ENCODE results near the gene KIAA0408.
A peak's percentile ranks its signal among the peaks of the same experiment; 100 is the strongest.

KIAA0408 gene

DNA sequence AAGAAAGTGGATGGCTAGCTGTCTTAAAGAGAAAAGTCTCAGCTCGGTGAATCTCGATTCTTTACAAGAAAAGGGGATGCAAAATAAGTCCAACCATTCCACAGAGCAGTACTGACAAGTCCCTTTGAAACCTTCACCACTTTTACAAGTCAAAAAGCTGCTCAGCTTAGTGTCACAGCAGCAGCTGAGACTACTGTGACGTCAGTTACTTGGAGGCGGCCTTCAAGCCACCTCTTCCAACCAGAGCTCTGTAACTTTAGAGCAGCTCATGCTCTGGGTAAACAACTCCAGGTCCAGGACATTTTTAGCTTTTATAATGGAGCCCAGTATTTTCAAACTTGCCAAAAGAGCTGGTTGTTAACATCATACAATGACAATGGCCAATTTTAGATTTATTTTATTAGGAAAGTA lies at the start of gene KIAA0408:
TSS of gene KIAA0408 (minus strand) at position 159 of the 411 bp plus-strand sequence. CDS start 5,408 bp downstream, outside the sequence.
- peak; percentile 60 for DNase-seq (ENCODE audit: low read depth, low spot score)

DNA sequence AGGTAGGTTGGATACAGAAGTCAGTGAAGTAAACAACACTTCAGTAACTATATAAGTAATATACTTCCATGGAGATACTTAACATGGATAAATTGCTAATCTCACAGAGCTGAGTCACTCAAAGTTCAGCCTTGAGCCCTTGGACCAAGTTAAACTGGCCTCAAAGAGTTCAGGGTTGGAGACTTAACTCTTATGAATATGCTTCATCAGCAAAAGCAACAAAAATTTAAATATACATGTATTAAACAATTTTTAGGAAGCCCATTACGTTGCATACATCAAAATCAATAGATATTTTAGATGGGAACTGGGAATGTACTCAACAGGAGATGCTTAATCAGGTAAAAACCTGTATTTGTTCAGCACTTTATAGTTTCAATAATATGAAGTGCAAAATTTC lies 47.7 kb upstream of the KIAA0408 start:
- no peak for DNase-seq (ENCODE audit: low read depth, low spot score)

DNA sequence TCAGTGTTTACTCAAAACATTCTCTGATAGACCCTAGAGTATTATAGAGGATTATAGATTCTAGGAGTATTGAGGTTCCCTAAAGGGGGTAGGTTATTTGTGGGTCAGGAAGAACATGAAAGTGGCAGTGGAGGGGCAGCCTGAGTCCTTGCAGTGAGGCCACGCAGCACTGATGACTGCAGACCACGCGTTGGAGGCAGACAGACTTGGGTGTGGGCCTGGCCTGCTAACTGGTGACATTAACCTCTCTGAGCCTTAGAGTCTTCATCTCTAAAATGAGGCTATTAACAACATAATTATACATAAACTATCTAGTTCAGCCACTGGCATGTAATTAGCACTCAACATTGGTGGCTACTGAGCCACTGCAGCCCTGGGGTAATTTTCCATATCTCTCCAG lies 43.8 kb upstream of the KIAA0408 start:
- DNase-seq (ENCODE audit: low read depth, low spot score), result no peak

DNA sequence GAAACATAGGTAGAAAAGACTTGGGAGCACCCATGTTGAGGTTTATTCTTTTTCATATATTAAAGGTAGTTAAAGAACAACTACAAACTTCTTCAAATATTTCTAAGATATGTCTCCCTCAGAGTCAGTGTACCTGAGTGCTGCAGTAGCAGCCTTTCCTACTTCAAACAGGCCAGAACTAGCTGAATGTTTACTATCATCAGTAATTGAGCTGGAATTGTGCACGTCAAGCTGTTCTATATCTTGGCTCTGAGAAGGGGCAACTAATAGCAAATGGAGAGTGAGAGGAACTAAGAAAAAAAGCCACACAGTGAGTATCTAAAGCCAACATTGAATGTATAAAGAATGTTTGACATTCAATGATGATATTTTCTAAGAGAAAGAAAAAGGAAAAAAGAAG lies 38.2 kb upstream of the KIAA0408 start:
- no peak for DNase-seq (ENCODE audit: low read depth, low spot score)

DNA sequence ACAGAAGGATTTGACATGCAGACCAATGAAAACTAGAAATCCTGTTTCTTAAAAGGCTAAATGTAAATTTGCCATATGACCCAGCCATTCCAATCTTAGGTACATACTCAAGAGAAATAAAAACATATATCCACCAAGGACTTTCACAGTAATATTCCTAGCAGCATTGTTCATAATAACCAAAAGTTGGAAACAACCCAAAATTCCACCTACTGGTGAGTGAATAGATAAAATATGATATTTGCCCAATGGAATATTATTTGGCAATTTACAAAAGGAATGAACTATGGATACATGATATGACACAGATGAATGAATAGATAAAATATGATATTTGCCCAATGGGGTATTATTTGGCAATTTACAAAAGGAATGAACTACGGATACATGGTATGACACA lies 37.3 kb upstream of the KIAA0408 start:
- no peak for DNase-seq (ENCODE audit: low read depth, low spot score)

DNA sequence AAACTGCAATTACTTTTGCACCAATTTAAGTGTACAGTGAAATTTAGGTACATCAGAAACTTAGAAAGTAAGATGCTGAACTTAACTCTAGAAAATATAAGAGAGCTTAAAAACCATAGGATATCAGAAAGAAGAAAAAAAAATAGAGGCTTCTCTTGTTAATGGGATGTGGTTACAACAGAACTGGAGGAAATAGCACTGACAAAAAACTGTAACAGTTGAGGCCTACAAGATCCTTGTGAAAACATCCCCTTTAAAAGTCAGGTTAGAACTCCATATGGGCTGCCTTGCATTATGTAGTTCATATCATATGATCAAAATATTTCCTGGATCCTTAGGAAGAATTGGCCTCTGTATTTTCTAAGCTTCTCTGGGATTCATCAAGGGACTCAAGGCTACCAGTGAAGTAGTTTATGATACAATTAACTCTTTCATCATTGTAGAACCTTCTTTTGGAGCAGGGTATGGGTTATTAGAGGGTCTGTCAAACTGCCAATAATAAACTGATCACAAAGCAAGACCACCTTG lies 35.1 kb upstream of the KIAA0408 start:
- no peak for DNase-seq (ENCODE audit: low read depth, low spot score)

DNA sequence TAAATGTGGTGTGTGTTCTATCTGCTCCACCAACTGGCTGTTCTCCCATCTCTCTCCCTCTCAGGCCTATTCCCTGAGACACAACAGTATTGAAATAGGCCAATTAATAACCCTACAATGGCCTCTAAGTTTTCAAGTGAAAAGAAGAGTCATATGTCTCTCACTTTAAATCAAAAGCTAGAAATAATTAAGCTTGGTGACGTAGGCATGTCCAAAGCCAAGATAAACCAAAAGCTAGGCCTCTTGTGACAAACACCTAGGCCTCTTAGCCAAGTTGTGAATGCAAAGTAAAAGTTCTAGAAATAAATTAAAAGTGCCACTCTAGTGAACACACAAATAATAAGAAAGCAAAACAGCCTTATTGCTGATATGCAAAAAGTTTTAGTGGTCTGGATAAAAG lies 30.1 kb upstream of the KIAA0408 start:
- no peak for DNase-seq (ENCODE audit: low read depth, low spot score)

DNA sequence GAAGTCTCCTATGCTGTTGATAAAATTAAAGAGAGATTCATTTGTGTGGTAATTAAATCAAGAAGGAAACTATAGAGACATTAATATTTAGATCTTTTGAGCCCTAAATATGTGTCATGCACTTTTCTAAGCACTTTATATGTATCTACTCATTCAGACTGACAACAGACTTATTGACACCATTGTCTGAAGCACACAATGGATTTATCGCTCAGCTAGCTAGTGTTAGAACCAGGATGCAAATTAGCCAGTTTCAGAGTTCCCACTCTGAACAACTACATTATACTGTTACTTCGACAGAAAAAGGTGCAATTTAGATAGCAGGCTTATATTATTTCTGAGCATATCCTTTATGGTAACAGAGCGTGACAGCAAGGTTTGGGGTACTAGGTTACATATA lies 27.7 kb upstream of the KIAA0408 start:
- no peak for DNase-seq (ENCODE audit: low read depth, low spot score)

DNA sequence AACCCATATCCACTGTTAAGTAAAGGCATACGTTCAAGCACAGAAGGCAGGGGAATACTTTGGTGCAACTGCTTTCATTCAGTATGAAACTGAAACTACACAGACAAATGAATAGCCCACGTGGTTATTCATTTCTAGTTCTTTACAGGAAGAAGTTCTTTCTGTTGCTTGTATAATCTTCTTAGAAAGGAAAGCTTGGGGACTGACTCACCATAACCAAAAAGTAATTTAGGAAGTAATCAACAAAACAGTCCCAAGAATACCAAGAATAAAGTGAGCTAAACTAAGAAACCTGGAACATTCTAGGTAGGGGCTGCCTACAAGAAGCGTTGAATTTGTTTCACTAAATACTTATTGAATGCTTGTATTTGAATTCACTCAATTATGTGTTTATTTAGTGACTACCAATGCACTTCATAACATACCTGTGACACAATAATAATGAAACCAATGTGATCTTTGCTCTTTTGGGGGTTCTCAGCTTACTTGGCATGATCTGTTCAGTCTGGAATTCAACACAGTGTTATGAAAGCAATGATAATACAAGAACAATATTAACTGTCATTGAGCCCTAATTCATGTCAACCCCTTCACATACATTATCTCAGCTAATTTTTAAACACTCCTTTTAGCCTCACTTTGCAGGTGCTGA lies 25.1 kb upstream of the KIAA0408 start:
- no peak for DNase-seq (ENCODE audit: low read depth, low spot score)

DNA sequence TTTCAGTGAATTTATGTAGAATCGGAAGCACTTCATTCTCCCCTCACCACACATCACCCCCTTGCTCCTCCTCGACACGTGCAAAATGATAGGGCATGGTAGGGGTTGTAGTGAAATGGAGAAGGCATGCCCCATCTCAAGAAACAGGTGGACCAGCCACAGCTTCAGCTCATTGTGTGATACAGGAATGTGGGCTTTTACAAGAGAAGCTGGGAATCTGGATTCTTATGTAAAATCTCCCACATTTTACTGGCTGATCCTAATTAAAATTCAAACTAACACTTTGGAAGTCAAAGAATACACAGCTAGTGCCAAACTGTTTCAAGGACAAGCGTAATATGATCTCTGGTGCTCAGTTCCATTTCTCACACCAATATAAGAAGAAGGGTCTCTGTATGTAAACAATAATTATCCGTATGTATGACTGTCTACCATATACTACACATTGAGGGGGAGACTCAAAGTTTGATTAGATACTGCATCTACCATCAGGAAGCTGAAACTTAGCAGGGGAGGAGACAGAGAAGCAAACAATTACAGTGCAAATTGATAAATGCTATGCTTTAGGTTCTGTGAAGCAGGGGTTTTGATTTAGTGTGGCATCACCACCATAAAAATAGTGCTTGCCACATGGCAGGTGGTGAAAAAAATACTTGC lies 24.3 kb upstream of the KIAA0408 start:
- peak; percentile 95 for DNase-seq (ENCODE audit: low read depth, low spot score)

DNA sequence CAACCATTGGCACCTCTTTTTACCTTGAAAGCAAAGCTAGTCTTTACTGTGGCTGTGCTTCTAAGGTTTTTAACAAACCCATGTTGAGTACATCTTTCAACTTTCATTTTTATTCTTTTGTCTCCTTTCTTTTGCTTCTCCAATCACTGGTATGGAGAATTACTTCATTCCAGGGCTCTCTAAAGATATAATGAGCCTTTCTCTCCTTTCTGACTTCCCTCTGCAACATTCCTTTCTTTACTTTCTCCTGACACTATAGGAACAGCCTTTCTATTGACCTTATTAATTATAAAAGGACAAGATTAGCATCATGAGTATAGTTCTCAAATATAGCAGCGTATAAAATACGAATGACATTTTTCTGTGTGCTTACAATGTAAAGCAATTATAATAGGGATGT lies 23.1 kb upstream of the KIAA0408 start:
- DNase-seq (ENCODE audit: low read depth, low spot score), result no peak

DNA sequence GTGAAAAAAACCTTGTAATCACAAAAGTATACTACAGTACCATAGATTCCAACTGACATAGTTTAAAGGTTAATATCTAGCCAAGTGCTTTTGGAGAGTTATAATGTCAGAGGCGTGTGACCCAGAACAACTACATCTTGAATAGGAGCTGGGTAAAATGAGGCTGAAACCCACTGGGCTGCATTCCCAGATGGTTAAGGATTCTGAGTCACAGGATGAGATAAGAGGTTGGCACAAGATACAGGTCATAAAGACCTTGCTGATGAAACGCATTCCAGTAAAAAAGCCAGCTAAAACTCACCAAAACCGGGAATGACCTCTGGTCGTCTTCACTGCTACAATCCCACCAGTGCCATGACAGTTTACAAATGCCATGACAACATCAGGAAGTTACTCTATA lies 22.4 kb upstream of the KIAA0408 start:
- no peak for DNase-seq (ENCODE audit: low read depth, low spot score)

DNA sequence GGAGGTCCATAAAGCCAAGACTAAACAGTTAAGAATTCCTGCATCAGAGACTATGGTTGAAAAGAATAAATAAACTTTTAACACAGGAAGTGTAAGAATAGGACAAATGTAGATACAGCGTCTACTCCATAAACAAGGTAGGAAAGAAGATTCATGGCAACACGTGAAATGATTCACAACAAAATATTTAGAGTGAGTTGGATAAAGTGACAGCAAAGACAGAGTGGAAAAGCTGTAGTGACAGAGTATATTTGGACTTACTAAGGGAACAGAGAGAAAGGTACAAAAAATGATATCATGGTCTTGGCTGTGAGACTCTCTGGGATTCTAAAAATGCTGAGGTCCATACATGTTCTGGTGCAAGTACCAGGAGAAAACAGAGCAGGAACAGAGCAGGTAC lies 21.9 kb upstream of the KIAA0408 start:
- no peak for DNase-seq (ENCODE audit: low read depth, low spot score)

DNA sequence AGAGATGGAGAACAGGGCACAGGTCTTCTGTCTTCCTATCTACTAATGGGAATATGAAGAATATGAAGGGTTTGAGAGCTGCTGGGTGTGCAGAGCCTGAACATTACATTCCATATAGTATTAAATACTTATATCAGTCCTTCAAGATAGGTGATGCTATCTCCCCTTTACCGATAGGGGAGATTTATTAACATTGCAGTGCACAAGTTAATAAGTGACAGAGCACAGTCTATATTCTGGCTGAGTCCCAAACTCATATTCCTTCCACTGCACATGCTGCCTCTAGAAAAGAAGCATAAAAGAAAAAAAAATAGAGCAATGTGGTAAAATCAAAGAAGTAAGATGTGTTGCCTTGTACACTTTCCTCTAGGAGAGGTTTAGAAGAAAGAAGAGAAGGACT lies 18.5 kb upstream of the KIAA0408 start:
- DNase-seq (ENCODE audit: low read depth, low spot score), result no peak

DNA sequence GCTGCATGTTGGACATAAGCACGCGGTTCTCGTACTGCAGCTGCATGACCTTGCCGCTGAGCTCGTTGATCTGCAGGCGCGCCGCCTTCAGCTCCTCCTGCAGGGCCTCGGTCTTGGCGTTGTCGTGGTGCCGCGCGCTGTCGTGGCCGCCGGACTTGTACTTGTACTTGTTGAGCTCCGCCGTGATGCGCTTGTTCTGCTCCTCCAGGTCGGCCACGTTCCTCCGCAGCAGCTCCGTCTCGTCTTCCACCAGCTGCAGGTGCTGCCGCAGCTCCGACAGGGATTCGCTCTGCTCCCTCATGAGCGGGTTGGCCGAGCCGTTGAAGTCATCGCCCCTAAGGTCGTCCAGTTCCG lies 16.6 kb upstream of the KIAA0408 start:
- DNase-seq (ENCODE audit: low read depth, low spot score), result no peak

DNA sequence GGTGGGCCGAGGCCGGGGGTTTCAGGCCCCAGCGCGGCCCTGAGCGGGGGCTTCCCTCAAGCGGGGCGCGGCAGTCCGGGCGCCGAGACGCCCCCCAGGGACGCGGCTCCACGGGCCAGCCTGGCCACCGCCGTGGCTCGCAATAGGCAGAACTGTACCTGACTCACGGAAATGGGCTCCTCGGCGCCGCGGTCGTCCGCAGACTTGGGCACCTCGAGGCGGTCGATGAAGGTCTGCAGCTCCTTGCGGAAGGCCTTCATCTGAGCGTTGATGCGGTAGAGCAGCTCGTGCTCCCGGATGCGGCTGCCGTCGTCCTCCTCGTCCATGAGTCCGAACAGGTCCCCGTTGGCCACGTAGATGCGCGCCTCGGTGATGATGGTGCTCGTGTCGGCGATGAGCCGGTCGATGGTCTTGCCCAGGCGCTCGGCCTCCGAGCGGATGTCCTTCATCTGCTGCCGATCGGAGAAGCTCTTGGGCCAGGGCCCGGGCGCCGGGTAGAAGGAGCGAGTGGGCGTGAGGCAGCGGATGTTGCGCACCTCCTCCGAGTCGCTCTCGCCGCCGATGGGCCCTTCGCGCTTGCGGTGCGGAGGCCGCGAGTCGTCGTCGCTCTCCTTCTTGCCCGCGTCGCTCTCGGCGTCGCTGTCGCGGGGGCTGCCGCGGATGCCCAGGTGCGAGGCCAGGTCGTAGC lies 16.1 kb upstream of the KIAA0408 start:
- no peak for DNase-seq (ENCODE audit: low read depth, low spot score)

DNA sequence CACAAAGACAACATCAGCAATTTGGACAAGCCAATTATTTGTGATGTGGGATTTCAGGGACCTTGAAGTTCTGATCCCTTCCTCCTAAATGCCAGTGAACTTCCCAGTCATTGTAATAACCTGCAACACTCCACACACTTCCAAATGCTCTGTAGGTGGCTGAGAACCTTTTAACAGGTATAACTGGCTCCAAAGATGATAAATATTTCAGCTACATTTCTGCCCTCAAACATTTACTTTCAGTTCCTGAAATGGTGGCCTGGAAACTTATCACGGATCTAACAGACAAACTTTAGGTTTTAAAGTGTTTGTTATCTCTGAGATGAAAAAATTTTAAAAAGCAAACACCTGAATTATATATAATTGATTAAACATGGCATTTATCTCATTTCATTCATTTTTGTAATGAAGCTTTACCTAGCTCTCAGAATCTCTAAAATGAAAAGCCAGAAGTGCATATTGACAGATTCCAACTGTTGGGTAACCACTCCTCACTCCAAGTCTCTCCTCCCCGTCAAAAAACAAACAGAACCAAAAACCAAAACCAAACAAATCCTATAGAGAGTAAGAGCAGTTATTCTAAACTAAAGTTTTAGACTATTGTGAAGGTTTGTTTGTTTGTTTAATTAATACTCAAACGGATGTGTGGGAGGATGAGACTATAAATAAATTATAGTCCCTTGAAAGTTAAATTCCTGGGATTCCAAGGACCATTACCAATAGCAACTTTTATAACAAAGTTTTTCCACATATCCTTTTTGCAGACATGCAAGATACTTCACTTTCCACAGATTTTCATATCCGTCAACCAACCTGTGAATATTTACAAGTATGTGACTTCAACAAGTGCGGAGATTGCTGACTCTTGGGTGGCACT lies 12.4 kb upstream of the KIAA0408 start:
- no peak for DNase-seq (ENCODE audit: low read depth, low spot score)

DNA sequence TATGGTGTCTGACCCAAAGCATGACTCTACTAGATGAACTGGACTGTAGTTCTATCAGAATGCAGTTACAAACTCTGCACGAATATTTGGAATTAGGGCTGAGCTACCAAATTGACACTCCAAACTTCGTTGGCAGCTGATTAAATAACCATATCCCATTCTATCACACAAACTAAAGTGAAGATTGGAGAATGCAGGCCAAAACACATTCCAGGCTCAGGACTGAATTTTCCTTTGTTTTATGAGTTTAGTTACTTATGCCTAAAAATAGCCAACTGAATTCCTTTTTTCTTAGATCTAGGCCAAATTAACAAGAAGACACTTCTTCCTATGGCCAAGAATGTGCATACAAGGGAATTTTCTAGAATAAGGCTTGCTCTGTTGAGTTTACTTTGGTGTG lies 9.7 kb upstream of the KIAA0408 start:
- no peak for DNase-seq (ENCODE audit: low read depth, low spot score)

DNA sequence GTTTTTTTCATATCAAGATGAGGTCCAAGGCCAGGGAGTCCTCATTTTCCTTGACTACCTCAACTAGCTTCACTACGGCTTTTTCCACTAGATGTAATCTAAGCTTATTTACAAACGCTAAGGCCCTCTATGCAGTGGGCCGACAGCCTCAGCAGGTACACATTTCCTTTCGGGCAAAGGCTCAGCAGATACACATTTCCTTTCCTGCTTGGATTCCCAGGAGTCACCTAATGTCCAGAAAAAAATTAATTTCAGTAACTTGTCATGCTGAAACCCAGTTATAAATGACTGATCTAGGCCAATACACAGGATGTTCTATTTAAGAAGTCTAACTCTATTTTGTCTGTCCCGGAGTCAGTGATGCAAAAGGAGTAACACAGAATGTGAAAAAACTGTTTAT lies 7.2 kb upstream of the KIAA0408 start:
- DNase-seq (ENCODE audit: low read depth, low spot score), result no peak

DNA sequence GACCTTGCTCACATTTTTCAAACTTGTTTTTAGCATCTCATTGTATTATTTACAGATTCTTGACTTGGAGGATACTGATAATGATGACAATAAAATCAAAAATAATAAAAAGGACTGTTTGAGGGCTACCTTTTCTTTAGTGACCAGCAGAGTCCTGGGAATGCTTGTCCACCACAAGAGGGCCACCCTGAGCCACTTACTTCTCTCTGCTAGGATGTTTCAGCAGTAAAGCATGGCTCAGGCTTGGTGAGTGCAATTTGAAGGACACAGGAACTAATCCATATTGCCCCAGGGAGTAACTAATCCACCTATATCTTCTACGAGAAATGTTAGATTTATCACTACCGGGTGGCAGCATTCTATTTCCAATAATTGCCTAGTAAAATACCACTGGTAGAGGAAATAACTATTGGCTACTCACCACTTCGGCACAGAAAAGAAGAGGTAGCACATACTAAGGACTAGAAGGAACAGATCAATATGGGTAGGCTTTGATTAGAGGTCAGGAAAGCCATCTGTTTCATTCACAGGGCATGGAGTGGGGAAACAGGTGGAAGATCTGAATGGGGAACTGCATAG lies 5.8 kb upstream of the KIAA0408 start:
- DNase-seq (ENCODE audit: low read depth, low spot score), result peak; percentile 30

DNA sequence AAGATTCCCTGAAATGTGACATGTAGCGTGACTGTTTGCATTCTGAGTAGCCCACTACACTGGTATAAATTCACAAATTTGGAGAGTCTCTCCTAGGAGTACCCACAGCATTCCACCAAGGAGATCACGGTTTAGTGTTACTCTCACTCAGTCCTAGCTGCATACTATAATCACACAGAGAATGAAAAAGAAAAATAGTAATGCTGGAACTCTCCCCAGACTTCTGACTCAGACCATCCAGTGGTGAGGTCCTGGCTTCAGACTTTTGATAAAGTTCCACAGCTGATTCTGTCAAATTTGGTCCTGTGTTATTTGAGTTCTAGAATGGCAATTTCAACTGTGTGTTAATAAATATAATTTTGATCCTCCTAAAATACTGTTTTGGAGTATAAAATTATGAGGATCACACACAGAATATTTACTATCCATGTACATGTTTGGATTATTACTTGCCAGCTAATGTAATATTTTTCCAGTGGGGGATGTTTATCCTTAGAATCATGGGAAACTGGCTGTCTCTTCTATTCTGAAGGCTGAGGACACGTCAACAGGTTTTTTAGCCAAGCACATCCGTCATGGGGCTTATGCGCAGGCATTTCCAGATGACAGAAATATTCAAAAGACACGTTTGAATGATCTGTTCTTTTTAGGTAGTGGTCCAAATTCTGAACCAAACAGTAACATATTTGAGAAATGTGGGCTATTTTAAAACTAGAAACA lies 5.1 kb upstream of the KIAA0408 start:
- DNase-seq (ENCODE audit: low read depth, low spot score), result no peak

All from iPS DF 19.7 (cell line).